GM21529 (cell line): ENCODE data around the gene COX17.

Experiments used
- ATAC-seq: cut with Tn5 transposase; IDR thresholded peaks from one replicate; pipeline ENCODE4 v1.9.1; 2021; ENCODE audit not compliant: unreplicated experiment

COX17 gene

GRCh38 chr3:119647171-119647570, 30.0 kb downstream of the COX17 start:
- ATAC-seq, result no peak

GRCh38 chr3:119645813-119646212, 31.4 kb downstream of the COX17 start:
- no peak for ATAC-seq

GRCh38 chr3:119644481-119644880, 32.7 kb downstream of the COX17 start:
- no peak for ATAC-seq

- no peak for ATAC-seq
Measured at GRCh38 chr3:119643528-119643927, 33.7 kb downstream of the COX17 start.

- ATAC-seq, result no peak
Measured at GRCh38 chr3:119642746-119643473, 34.3 kb downstream of the COX17 start.

- no peak for ATAC-seq
Measured at GRCh38 chr3:119641416-119641815, 35.8 kb downstream of the COX17 start.

- ATAC-seq, result no peak
Measured at GRCh38 chr3:119639494-119640350, 37.5 kb downstream of the COX17 start.

GRCh38 chr3:119637679-119638477, 39.3 kb downstream of the COX17 start:
- ATAC-seq, result peak; percentile 35

- ATAC-seq, result no peak
Measured at GRCh38 chr3:119636891-119637611, 40.2 kb downstream of the COX17 start.

- ATAC-seq, result no peak
Measured at GRCh38 chr3:119636249-119636648, 41.0 kb downstream of the COX17 start.

- no peak for ATAC-seq
Measured at GRCh38 chr3:119635719-119636118, 41.5 kb downstream of the COX17 start.

GRCh38 chr3:119632829-119633228, 44.4 kb downstream of the COX17 start:
- no peak for ATAC-seq

GRCh38 chr3:119632216-119632615, 45.0 kb downstream of the COX17 start:
- ATAC-seq, result no peak

GRCh38 chr3:119631516-119631915, 45.7 kb downstream of the COX17 start:
- ATAC-seq, result no peak

GRCh38 chr3:119630880-119631329, 46.3 kb downstream of the COX17 start:
- no peak for ATAC-seq

- ATAC-seq, result no peak
Measured at GRCh38 chr3:119630128-119630879, 46.9 kb downstream of the COX17 start.

- ATAC-seq, result peak; percentile 32
Measured at GRCh38 chr3:119628816-119629445, 48.3 kb downstream of the COX17 start.

GRCh38 chr3:119628390-119628789, 48.8 kb downstream of the COX17 start:
- peak; percentile 59 for ATAC-seq

- peak; percentile 41 for ATAC-seq
Measured at GRCh38 chr3:119627461-119627860, 49.7 kb downstream of the COX17 start.
